Measurements from ENCODE around the gene CEP41. TPM values are rescaled to one million over a fixed set of nuclear protein-coding genes. Genes with fewer than 3 reads are reported as not detected.

The CEP41 gene
- total and polyA plus RNA-seq, 2 donors (not counting 3 experiments of a cell fraction or from before 2014, with no cell fraction given) = 19.5 to 26.8 TPM

GRCh38 chr7:130478991-130479390 lies 38.2 kb upstream of the CEP41 start:
- CTCF ChIA-PET = no interaction called here
- Histone ChIP-seq H3K9ac (replicated peaks; ENCODE audit: extremely low read depth, insufficient read depth, low read length) (no peak overlapping the region), H3K9me3 (replicated peaks; ENCODE audit: control insufficient read depth, insufficient read depth, low read length) (no peaks in the 10 kb centered on the region), H2AFZ (ENCODE audit: low read depth, low read length) (no peak overlapping the region), H4K20me1 (replicated peaks; ENCODE audit: control insufficient read depth, extremely low read depth, insufficient read depth, low read length) (no peaks in the 10 kb centered on the region), H3K27me3 (ENCODE audit: control insufficient read depth in 2 of 2, insufficient read depth in 2 of 2, low read length in 2 of 2) (peaks cover 4% of the 10 kb centered on the region in 2 experiments), H3K36me3 (ENCODE audit: control insufficient read depth in 2 of 2, extremely low read depth in 1 of 2, insufficient read depth in 2 of 2, low read length in 2 of 2) (no peaks in the 10 kb centered on the region), H3K9me1 (replicated peaks; ENCODE audit: control insufficient read depth, extremely low read depth, insufficient read depth, low read length) (no peaks in the 10 kb centered on the region), H3K27ac (ENCODE audit: insufficient read depth, low read depth, low read length) (no peak overlapping the region), H3K4me2 (ENCODE audit: insufficient read depth, low read length) (no peak overlapping the region), H3K4me1 (ENCODE audit: control insufficient read depth, extremely low read depth, insufficient read depth, low read length) (no peaks in the 10 kb centered on the region), H3K79me2 (ENCODE audit: control insufficient read depth, insufficient read depth, low read length) (no peaks in the 10 kb centered on the region), H3K4me3 (replicated peaks in 1 of 3; ENCODE audit: insufficient read depth in 1 of 3, low read depth in 1 of 3, low read length in 3 of 3) (no peak overlapping the region)
- POLR2A ChIA-PET = no interaction called here
- FAIRE-seq = no peak
- DNase-seq (ENCODE audit: low read depth, low spot score) = no peak
- TF ChIP-seq MYC (IDR thresholded peaks at IDR 0.05; ENCODE audit: low read depth, low read length) (no peak), CTCF (IDR thresholded peaks at IDR 0.05; ENCODE audit: extremely low read depth in 1 of 2, insufficient read depth in 1 of 2, low read depth in 1 of 2, low read length in 2 of 2) (no peak), POLR2AphosphoS5 (IDR thresholded peaks at IDR 0.05; ENCODE audit: insufficient read depth, low read depth, low read length) (no peak), EZH2 (IDR thresholded peaks at IDR 0.05; ENCODE audit: borderline replicate concordance, low read depth, low read length, severe bottlenecking) (no peak), POLR2A (IDR thresholded peaks at IDR 0.05; ENCODE audit: low read depth, low read length) (no peak)
- TF ChIP-seq, protein P1, sequence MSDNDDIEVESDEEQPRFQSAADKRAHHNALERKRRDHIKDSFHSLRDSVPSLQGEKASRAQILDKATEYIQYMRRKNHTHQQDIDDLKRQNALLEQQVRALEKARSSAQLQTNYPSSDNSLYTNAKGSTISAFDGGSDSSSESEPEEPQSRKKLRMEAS (IDR thresholded peaks at IDR 0.05; ENCODE audit: insufficient read depth, insufficient read length) = no peak
- dilution Hi-C loops (cut with MboI; ENCODE audit: extremely low pct_ligation_motif_present, low sequenced_read_pairs) (no loop called here), intact Hi-C loops (cut with micrococcal nuclease) (no loop called here)
- BruUV-seq (replicated peaks) = no TSS peak

All from endothelial cell of umbilical vein (primary cell).